Mesendoderm (in vitro differentiated cells): ENCODE measurements around the gene IGFBPL1.

ENCODE experiments used
- DNase-seq: peaks from one replicate; pipeline ENCODE4 v3.0.0; 2013
- H2AK5ac ChIP-seq: 2 replicates; pipeline ENCODE4 v1.6.1; 2013; ENCODE audit warnings: low read length, inconsistent platforms
- H2BK120ac ChIP-seq: 2 replicates; pipeline ENCODE4 v1.6.1; 2013; ENCODE audit warnings: low read depth, mild to moderate bottlenecking, low read length, moderate library complexity, mixed read lengths
- H2BK15ac ChIP-seq: replicated peaks from 2 replicates; pipeline ENCODE4 v1.6.1; 2013; ENCODE audit warnings: low read depth, mild to moderate bottlenecking, moderate library complexity
- H2BK5ac ChIP-seq: 2 replicates; pipeline ENCODE4 v1.6.1; 2013; ENCODE audit warnings: low read length, inconsistent platforms
- H3K18ac ChIP-seq: 2 replicates; pipeline ENCODE4 v1.6.1; 2013; ENCODE audit warnings: mild to moderate bottlenecking, low read length, mixed read lengths
- H3K23ac ChIP-seq: one replicate; pipeline ENCODE4 v1.6.1; 2013; ENCODE audit warnings: low read length
- H3K27ac ChIP-seq: 2 replicates; pipeline ENCODE4 v1.5.1; 2013; ENCODE audit warnings: low read depth, mild to moderate bottlenecking, inconsistent platforms, low read length, moderate library complexity
- H3K27me3 ChIP-seq: 2 replicates; pipeline ENCODE4 v1.6.1; 2013; ENCODE audit warnings: low read length, control low read depth, mild to moderate bottlenecking, inconsistent platforms; ENCODE audit not compliant: insufficient read depth, poor library complexity
- H3K36me3 ChIP-seq: 2 replicates; pipeline ENCODE4 v1.6.1; 2013; ENCODE audit warnings: low read length, inconsistent platforms; ENCODE audit not compliant: control insufficient read depth, insufficient read depth
- H3K4ac ChIP-seq: one replicate; pipeline ENCODE4 v1.6.1; 2013; ENCODE audit warnings: low read depth, mild to moderate bottlenecking, low read length, moderate library complexity
- H3K4me1 ChIP-seq: 2 replicates; pipeline ENCODE4 v1.6.1; 2013; ENCODE audit warnings: low read depth, low read length, inconsistent platforms; ENCODE audit not compliant: control insufficient read depth
- H3K4me2 ChIP-seq: 2 replicates; pipeline ENCODE4 v1.6.1; 2013; ENCODE audit warnings: low read length
- H3K4me3 ChIP-seq: 2 replicates; pipeline ENCODE4 v1.5.1; 2013; ENCODE audit warnings: mild to moderate bottlenecking, low read length
- H3K56ac ChIP-seq: one replicate; pipeline ENCODE4 v1.6.1; 2013; ENCODE audit warnings: low read length
- H3K79me1 ChIP-seq: 2 replicates; pipeline ENCODE4 v1.6.1; 2013; ENCODE audit warnings: low read length, inconsistent platforms
- H3K79me2 ChIP-seq: 2 replicates; pipeline ENCODE4 v1.6.1; 2013; ENCODE audit warnings: mild to moderate bottlenecking, low read length; ENCODE audit not compliant: control insufficient read depth, insufficient read depth
- H3K9ac ChIP-seq: 2 replicates; pipeline ENCODE4 v1.6.1; 2013; ENCODE audit warnings: low read length, inconsistent platforms
- H4K5ac ChIP-seq: one replicate; pipeline ENCODE4 v1.6.1; 2013; ENCODE audit warnings: low read length
- H4K8ac ChIP-seq: one replicate; pipeline ENCODE4 v1.6.1; 2013; ENCODE audit warnings: low read depth, mild to moderate bottlenecking, control low read depth, low read length, moderate library complexity
- WGBS: extraction: QIAGEN DNeasy Blood & Tissue Kit; methylation state at CpG from one replicate; pipeline ENCODE4 v1.1.7; 2013; ENCODE audit warnings: low lambda C conversion rate, missing lambda C conversion rate; ENCODE audit not compliant: insufficient coverage; ENCODE audit errors: extremely low coverage; 5-methylcytosine and 5-hydroxymethylcytosine counted together

IGFBPL1 gene

GRCh38 chr9:38390442-38390841 is 33.8 kb downstream of the IGFBPL1 start:
- DNase-seq: no peak
- no peak overlapping the region for H3K9ac ChIP-seq
- no peak overlapping the region for H3K27ac ChIP-seq
- no peak overlapping the region for H3K56ac ChIP-seq
- no peak overlapping the region for H2BK120ac ChIP-seq
- H2AK5ac ChIP-seq: no peak overlapping the region
- H3K4ac ChIP-seq: no peak overlapping the region
- no peaks in the 10 kb centered on the region for H3K27me3 ChIP-seq
- H3K18ac ChIP-seq: no peak overlapping the region
- no CpG with 5 or more reads among the region's 1 CpG for WGBS
- no peak overlapping the region for H3K4me2 ChIP-seq
- H3K23ac ChIP-seq: no peak overlapping the region
- H3K79me1 ChIP-seq: peaks cover 9% of the 10 kb centered on the region
- peaks cover 11% of the 10 kb centered on the region for H3K79me2 ChIP-seq
- no peak overlapping the region for H4K8ac ChIP-seq
- H3K4me1 ChIP-seq: no peaks in the 10 kb centered on the region
- H4K5ac ChIP-seq: no peak overlapping the region
- no peak overlapping the region for H2BK5ac ChIP-seq
- H2BK15ac ChIP-seq: no peak overlapping the region
- H3K36me3 ChIP-seq: no peaks in the 10 kb centered on the region
- H3K4me3 ChIP-seq: no peak overlapping the region

GRCh38 chr9:38389313-38389712 is 34.9 kb downstream of the IGFBPL1 start:
- Histone ChIP-seq H3K18ac (no peak overlapping the region), H3K36me3 (no peaks in the 10 kb centered on the region), H4K5ac (no peak overlapping the region), H3K4me2 (no peak overlapping the region), H3K4me3 (no peak overlapping the region), H2AK5ac (no peak overlapping the region), H3K4me1 (no peaks in the 10 kb centered on the region), H4K8ac (no peak overlapping the region), H2BK120ac (no peak overlapping the region), H3K79me2 (peaks cover 4% of the 10 kb centered on the region), H3K4ac (no peak overlapping the region), H2BK5ac (no peak overlapping the region), H2BK15ac (no peak overlapping the region), H3K27me3 (no peaks in the 10 kb centered on the region), H3K23ac (no peak overlapping the region), H3K9ac (no peak overlapping the region), H3K56ac (no peak overlapping the region), H3K79me1 (peaks cover 2% of the 10 kb centered on the region), H3K27ac (no peak overlapping the region)
- DNase-seq: no peak
- no CpG with 5 or more reads among the region's 4 CpGs for WGBS

GRCh38 chr9:38388283-38389223 is 35.7 kb downstream of the IGFBPL1 start:
- Histone ChIP-seq H3K4ac (no peak overlapping the region), H3K4me3 (no peak overlapping the region), H3K4me2 (no peak overlapping the region), H3K4me1 (no peaks in the 10 kb centered on the region), H4K5ac (no peak overlapping the region), H3K23ac (no peak overlapping the region), H3K9ac (no peak overlapping the region), H3K36me3 (no peaks in the 10 kb centered on the region), H4K8ac (no peak overlapping the region), H2BK5ac (no peak overlapping the region), H2BK15ac (no peak overlapping the region), H3K79me2 (peaks cover 4% of the 10 kb centered on the region), H3K27me3 (no peaks in the 10 kb centered on the region), H3K56ac (no peak overlapping the region), H3K79me1 (peaks cover 1% of the 10 kb centered on the region), H3K27ac (no peak overlapping the region), H3K18ac (no peak overlapping the region), H2AK5ac (no peak overlapping the region), H2BK120ac (no peak overlapping the region)
- no CpG with 5 or more reads among the region's 7 CpGs for WGBS
- DNase-seq: no peak

GRCh38 chr9:38387751-38388150 is 36.5 kb downstream of the IGFBPL1 start:
- no CpG with 5 or more reads among the region's 4 CpGs for WGBS
- no peak overlapping the region for H3K4me3 ChIP-seq
- no peak overlapping the region for H2BK5ac ChIP-seq
- H3K56ac ChIP-seq: no peak overlapping the region
- H3K23ac ChIP-seq: no peak overlapping the region
- H3K27ac ChIP-seq: no peak overlapping the region
- H3K79me1 ChIP-seq: no peaks in the 10 kb centered on the region
- H3K18ac ChIP-seq: no peak overlapping the region
- H2AK5ac ChIP-seq: no peak overlapping the region
- no peak overlapping the region for H4K5ac ChIP-seq
- no peak overlapping the region for H3K9ac ChIP-seq
- DNase-seq: no peak
- H3K4me1 ChIP-seq: no peaks in the 10 kb centered on the region
- H3K36me3 ChIP-seq: no peaks in the 10 kb centered on the region
- no peak overlapping the region for H4K8ac ChIP-seq
- H3K4me2 ChIP-seq: no peak overlapping the region
- H3K79me2 ChIP-seq: no peaks in the 10 kb centered on the region
- H3K4ac ChIP-seq: no peak overlapping the region
- H3K27me3 ChIP-seq: no peaks in the 10 kb centered on the region
- H2BK15ac ChIP-seq: no peak overlapping the region
- H2BK120ac ChIP-seq: no peak overlapping the region

GRCh38 chr9:38387066-38387465 is 37.2 kb downstream of the IGFBPL1 start:
- H3K79me2 ChIP-seq: no peaks in the 10 kb centered on the region
- no peaks in the 10 kb centered on the region for H3K36me3 ChIP-seq
- H3K27ac ChIP-seq: no peak overlapping the region
- H4K8ac ChIP-seq: no peak overlapping the region
- H3K23ac ChIP-seq: no peak overlapping the region
- no peak overlapping the region for H2BK120ac ChIP-seq
- no peak overlapping the region for H3K9ac ChIP-seq
- H3K4ac ChIP-seq: no peak overlapping the region
- no peak overlapping the region for H3K18ac ChIP-seq
- H3K4me2 ChIP-seq: no peak overlapping the region
- no peak for DNase-seq
- no peak overlapping the region for H3K56ac ChIP-seq
- H3K79me1 ChIP-seq: no peaks in the 10 kb centered on the region
- no peak overlapping the region for H3K4me3 ChIP-seq
- H2BK15ac ChIP-seq: no peak overlapping the region
- H3K27me3 ChIP-seq: no peaks in the 10 kb centered on the region
- no CpG with 5 or more reads among the region's 1 CpG for WGBS
- no peak overlapping the region for H2AK5ac ChIP-seq
- H2BK5ac ChIP-seq: no peak overlapping the region
- H4K5ac ChIP-seq: no peak overlapping the region
- no peaks in the 10 kb centered on the region for H3K4me1 ChIP-seq
